WTC11 (cell line): ENCODE measurements around the gene FGFR2. TPM values are rescaled to one million over a fixed set of nuclear protein-coding genes. Genes with fewer than 3 reads are reported as not detected.

ENCODE experiments used
- ATAC-seq: fragments of 200-7000 bp; cut with Tn5 transposase; 2 replicates; pipeline ENCODE4 v1.10.0; 2021; ENCODE audit warnings: mild to moderate bottlenecking, moderate library complexity
- CTCF ChIA-PET: fragments of 300-600 bp; sonication (Branson Sonifier 250); formaldehyde crosslinking; loops from one replicate; lab custom pipeline; 2021; ENCODE audit warnings: antibody characterized with exemption; lab: Charles Lee
- POLR2A ChIA-PET: fragments of 350-600 bp; sonication (Branson Sonifier 250); formaldehyde crosslinking; loops from one replicate; lab custom pipeline; 2021; ENCODE audit warnings: antibody characterized with exemption; lab: Charles Lee
- DNase-seq: peaks from one replicate; pipeline ENCODE4 v3.0.0; 2021; ENCODE audit warnings: low spot score
- H3K27ac Mint-ChIP-seq: 2 replicates; pipeline ENCODE4 v1.8.0; 2021; ENCODE audit warnings: mixed read lengths
- H3K27me3 Mint-ChIP-seq: 2 replicates; pipeline ENCODE4 v1.8.0; 2021; ENCODE audit warnings: low read depth, mild to moderate bottlenecking, moderate library complexity, mixed read lengths
- H3K36me3 Mint-ChIP-seq: 2 replicates; pipeline ENCODE4 v1.8.0; 2021; ENCODE audit warnings: mixed read lengths
- H3K4me1 Mint-ChIP-seq: 2 replicates; pipeline ENCODE4 v1.8.0; 2022; ENCODE audit warnings: mixed read lengths
- H3K4me3 Mint-ChIP-seq: 2 replicates; pipeline ENCODE4 v1.8.0; 2021; ENCODE audit warnings: mild to moderate bottlenecking, moderate library complexity, mixed read lengths
- H3K9me3 Mint-ChIP-seq: 2 replicates; pipeline ENCODE4 v1.8.0; 2021; ENCODE audit warnings: mixed read lengths
- CTCF ChIP-seq: fragments of 200-600 bp; IDR thresholded peaks from 2 replicates; pipeline ENCODE4 v1.8.0; 2022; ENCODE audit warnings: antibody characterized with exemption
- E2F1 ChIP-seq: sonication (generic); formaldehyde crosslinking; IDR thresholded peaks from 2 replicates; pipeline ENCODE4 v1.8.0; 2022; ENCODE audit warnings: mild to moderate bottlenecking, missing genetic modification reagents
- ELF4 ChIP-seq: sonication (generic); formaldehyde crosslinking; IDR thresholded peaks from 2 replicates; pipeline ENCODE4 v1.8.1; 2022; ENCODE audit warnings: low read depth, mild to moderate bottlenecking, moderate library complexity, missing genetic modification reagents
- FOXP1 ChIP-seq: sonication (generic); formaldehyde crosslinking; IDR thresholded peaks from 2 replicates; pipeline ENCODE4 v1.8.0; 2022; ENCODE audit warnings: missing genetic modification reagents, mild to moderate bottlenecking, moderate library complexity, borderline replicate concordance
- GTF2I ChIP-seq: fragments of 250-450 bp; sonication (Bioruptor Pico); conservative IDR thresholded peaks from 2 replicates; pipeline ENCODE4 v1.4.0; 2021; ENCODE audit warnings: mild to moderate bottlenecking
- HMGA2 ChIP-seq: fragments of 250-450 bp; sonication (Bioruptor Pico); IDR thresholded peaks from 2 replicates; pipeline ENCODE4 v1.4.0; 2021; ENCODE audit warnings: mild to moderate bottlenecking, moderate library complexity
- HMGXB4 ChIP-seq: sonication (generic); formaldehyde crosslinking; IDR thresholded peaks from 2 replicates; pipeline ENCODE4 v1.8.1; 2023; ENCODE audit warnings: mild to moderate bottlenecking, moderate library complexity, missing genetic modification reagents
- JAZF1 ChIP-seq: fragments of 250-450 bp; sonication (Bioruptor Pico); IDR thresholded peaks from 2 replicates; pipeline ENCODE4 v1.9.0; 2021; ENCODE audit warnings: moderate library complexity, mild to moderate bottlenecking, inconsistent platforms
- KAT7 ChIP-seq: sonication (generic); formaldehyde crosslinking; IDR thresholded peaks from 2 replicates; pipeline ENCODE4 v1.8.1; 2023; ENCODE audit warnings: missing genetic modification reagents, mild to moderate bottlenecking, borderline replicate concordance
- MLX ChIP-seq: sonication (generic); formaldehyde crosslinking; IDR thresholded peaks from 2 replicates; pipeline ENCODE4 v1.8.1; 2023; ENCODE audit warnings: mild to moderate bottlenecking, missing genetic modification reagents, moderate library complexity
- MYBL2 ChIP-seq: sonication (generic); formaldehyde crosslinking; IDR thresholded peaks from 2 replicates; pipeline ENCODE4 v1.8.1; 2023; ENCODE audit warnings: mild to moderate bottlenecking, moderate library complexity, missing genetic modification reagents
- NFE2L1 ChIP-seq: sonication (generic); formaldehyde crosslinking; IDR thresholded peaks from 2 replicates; pipeline ENCODE4 v1.8.1; 2023; ENCODE audit warnings: missing genetic modification reagents
- NR1H2 ChIP-seq: sonication (generic); formaldehyde crosslinking; IDR thresholded peaks from 2 replicates; pipeline ENCODE4 v1.9.0; 2021; ENCODE audit warnings: mild to moderate bottlenecking, moderate library complexity, missing genetic modification reagents
- PREB ChIP-seq: sonication (generic); formaldehyde crosslinking; IDR thresholded peaks from 2 replicates; pipeline ENCODE4 v1.8.1; 2022; ENCODE audit warnings: mild to moderate bottlenecking, missing genetic modification reagents, moderate library complexity, borderline replicate concordance
- ZNF121 ChIP-seq: sonication (generic); formaldehyde crosslinking; IDR thresholded peaks from 2 replicates; pipeline ENCODE4 v1.8.0; 2023; ENCODE audit warnings: missing genetic modification reagents
- ZNF281 ChIP-seq: sonication (generic); formaldehyde crosslinking; IDR thresholded peaks from 2 replicates; pipeline ENCODE4 v1.8.0; 2023; ENCODE audit warnings: mild to moderate bottlenecking, missing genetic modification reagents
- ZNF671 ChIP-seq: fragments of 250-450 bp; sonication (Bioruptor Pico); IDR thresholded peaks from 2 replicates; pipeline ENCODE4 v1.8.0; 2021; ENCODE audit warnings: mild to moderate bottlenecking
- total RNA-seq: library from RNA; stranded (reverse); gene quantifications from 3 replicates; pipeline ENCODE4 v1.2.3, GENCODE V29; 2021
- TF ChIP-seq, protein P1 (sequence below): sonication (generic); formaldehyde crosslinking; IDR thresholded peaks from 2 replicates; pipeline ENCODE4 v1.8.0; 2022; ENCODE audit warnings: mild to moderate bottlenecking, missing genetic modification reagents

The FGFR2 gene
- total RNA-seq, 1 experiment from 2014 or later = 95.0 TPM

DNA sequence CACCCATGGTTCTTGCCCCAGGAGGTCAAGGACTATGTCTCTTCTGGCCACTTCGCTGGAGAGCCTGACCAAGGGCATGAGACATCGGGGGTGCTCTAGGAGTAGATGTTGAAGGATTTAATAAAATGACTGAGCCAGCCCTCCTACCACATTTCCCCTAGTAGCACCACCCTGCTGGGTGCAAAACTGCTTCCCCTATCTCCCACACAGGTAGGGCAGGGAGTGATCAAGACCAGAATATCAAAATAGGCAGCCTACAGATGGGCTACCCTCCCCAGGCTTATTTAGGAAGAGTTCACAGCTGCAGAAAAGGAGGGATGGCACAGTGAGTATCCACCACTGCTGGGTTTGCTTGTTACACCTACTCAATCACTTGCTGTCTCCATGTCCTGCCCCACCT is 103.9 kb downstream of the FGFR2 start:
- no peak overlapping the region for H3K4me3 Mint-ChIP-seq
- peaks cover 85% of the 10 kb centered on the region for H3K36me3 Mint-ChIP-seq

More for the DNA sequence above, 103.9 kb downstream of the FGFR2 start:
- H3K27ac Mint-ChIP-seq = peak overlapping the region; percentile 23; the same call in 1 of the 2 replicates
- POLR2A ChIA-PET = interaction anchor here (0.6 kb wide), 1 partner anchor 33 kb away, joined by 3 read pairs; no protein-coding TSS in a partner anchor
- no peaks in the 10 kb centered on the region for H3K9me3 Mint-ChIP-seq
- CTCF ChIA-PET = interaction anchor here (1.2 kb wide), 1 partner anchor 169 kb away, joined by 3 read pairs; no protein-coding TSS in a partner anchor
- no peak for DNase-seq
- no peak for ATAC-seq
- TF ChIP-seq NR1H2 (no peak), GTF2I (CRISPR knock-in tag) (no peak), NFE2L1 (CRISPR knock-in tag) (no peak), CTCF (no peak), JAZF1 (no peak), ZNF671 (no peak), ZNF121 (CRISPR knock-in tag) (no peak), ZNF281 (no peak), HMGXB4 (no peak), E2F1 (CRISPR knock-in tag) (no peak), ELF4 (CRISPR knock-in tag) (no peak), HMGA2 (CRISPR knock-in tag) (no peak), FOXP1 (CRISPR knock-in tag) (no peak), MYBL2 (CRISPR knock-in tag) (no peak), MLX (CRISPR knock-in tag) (no peak), PREB (CRISPR knock-in tag) (no peak), KAT7 (CRISPR knock-in tag) (no peak)
- TF ChIP-seq, protein P1, sequence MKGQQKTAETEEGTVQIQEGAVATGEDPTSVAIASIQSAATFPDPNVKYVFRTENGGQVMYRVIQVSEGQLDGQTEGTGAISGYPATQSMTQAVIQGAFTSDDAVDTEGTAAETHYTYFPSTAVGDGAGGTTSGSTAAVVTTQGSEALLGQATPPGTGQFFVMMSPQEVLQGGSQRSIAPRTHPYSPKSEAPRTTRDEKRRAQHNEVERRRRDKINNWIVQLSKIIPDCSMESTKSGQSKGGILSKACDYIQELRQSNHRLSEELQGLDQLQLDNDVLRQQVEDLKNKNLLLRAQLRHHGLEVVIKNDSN (CRISPR knock-in tag) = no peak
- H3K27me3 Mint-ChIP-seq = no peaks in the 10 kb centered on the region
- H3K4me1 Mint-ChIP-seq = peaks cover 22% of the 10 kb centered on the region
